Measurements from ENCODE around the gene ZP3.

ZP3 gene

DNA sequence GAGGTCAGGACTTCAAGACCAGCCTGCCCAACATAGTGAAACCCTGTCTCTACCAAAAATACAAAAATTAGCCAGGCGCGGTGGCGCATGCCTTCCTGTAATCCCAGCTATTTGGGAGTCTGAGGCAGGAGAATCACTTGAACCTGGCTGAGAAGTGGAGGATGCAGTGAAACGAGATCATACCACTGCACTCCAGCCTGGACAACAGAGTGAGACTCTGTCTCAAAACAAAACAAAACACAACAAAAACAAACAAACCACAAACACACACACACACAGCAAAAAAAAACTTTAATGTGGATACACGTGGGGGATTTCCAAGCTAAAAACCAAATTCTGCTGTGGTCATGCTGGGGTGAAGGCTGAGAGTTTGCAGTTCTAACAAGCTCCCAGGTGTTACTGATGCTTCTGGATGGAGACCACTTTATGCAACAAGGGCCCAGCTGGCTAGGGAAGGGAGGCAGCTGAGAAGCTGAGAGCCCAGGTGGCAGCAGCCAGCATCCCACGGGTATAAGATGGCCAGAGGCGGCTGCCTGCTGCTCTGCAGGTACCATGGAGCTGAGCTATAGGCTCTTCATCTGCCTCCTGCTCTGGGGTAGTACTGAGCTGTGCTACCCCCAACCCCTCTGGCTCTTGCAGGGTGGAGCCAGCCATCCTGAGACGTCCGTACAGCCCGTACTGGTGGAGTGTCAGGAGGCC is at the start of gene ZP3:
ZP3 (plus strand) TSS at position 538 of the 699 bp plus-strand sequence; CDS start at position 553, 15 bp downstream.
- no peaks in the 10 kb centered on the region for H3K4me1 ChIP-seq (ENCODE audit: insufficient read depth, low read length)
- peak; percentile 16 for DNase-seq
- no peaks in the 10 kb centered on the region for H3K36me3 ChIP-seq (ENCODE audit: insufficient read depth, low read length)
- H4K20me1 ChIP-seq (ENCODE audit: insufficient read depth, low read length), result peaks cover 2% of the 10 kb centered on the region; the same call in 1 of the 2 replicates
- no peak within 1 kb of the TSS for H2AFZ ChIP-seq (ENCODE audit: low read depth, low read length)
- H3K9ac ChIP-seq (ENCODE audit: low read depth, low read length), result no peak within 1 kb of the TSS
- H3K4me2 ChIP-seq (ENCODE audit: insufficient read depth, low read length), result no peak within 1 kb of the TSS
- H3K27me3 ChIP-seq (ENCODE audit: insufficient read depth, low read length, poor library complexity), result peaks cover 7% of the 10 kb centered on the region
- no peaks in the 10 kb centered on the region for H3K9me3 ChIP-seq (ENCODE audit: insufficient read depth, low read length, severe bottlenecking)
- TF ChIP-seq, protein P1, sequence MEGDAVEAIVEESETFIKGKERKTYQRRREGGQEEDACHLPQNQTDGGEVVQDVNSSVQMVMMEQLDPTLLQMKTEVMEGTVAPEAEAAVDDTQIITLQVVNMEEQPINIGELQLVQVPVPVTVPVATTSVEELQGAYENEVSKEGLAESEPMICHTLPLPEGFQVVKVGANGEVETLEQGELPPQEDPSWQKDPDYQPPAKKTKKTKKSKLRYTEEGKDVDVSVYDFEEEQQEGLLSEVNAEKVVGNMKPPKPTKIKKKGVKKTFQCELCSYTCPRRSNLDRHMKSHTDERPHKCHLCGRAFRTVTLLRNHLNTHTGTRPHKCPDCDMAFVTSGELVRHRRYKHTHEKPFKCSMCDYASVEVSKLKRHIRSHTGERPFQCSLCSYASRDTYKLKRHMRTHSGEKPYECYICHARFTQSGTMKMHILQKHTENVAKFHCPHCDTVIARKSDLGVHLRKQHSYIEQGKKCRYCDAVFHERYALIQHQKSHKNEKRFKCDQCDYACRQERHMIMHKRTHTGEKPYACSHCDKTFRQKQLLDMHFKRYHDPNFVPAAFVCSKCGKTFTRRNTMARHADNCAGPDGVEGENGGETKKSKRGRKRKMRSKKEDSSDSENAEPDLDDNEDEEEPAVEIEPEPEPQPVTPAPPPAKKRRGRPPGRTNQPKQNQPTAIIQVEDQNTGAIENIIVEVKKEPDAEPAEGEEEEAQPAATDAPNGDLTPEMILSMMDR (IDR thresholded peaks at IDR 0.05; ENCODE audit: borderline replicate concordance, extremely low read depth, low read length, poor library complexity, severe bottlenecking), result no peak
- no peak for TF ChIP-seq EZH2 (IDR thresholded peaks at IDR 0.05; ENCODE audit: borderline replicate concordance, low read depth, low read length, severe bottlenecking)
- no peak within 1 kb of the TSS for H3K4me3 ChIP-seq (ENCODE audit: low read depth in 1 of 2, low read length in 2 of 2)
- ATAC-seq (ENCODE audit: insufficient read depth, low read depth), result peak; percentile 50
- no peak within 1 kb of the TSS for H3K27ac ChIP-seq (ENCODE audit: low read length)
- H3K79me2 ChIP-seq (ENCODE audit: insufficient read depth, low read length), result no peaks in the 10 kb centered on the region

DNA sequence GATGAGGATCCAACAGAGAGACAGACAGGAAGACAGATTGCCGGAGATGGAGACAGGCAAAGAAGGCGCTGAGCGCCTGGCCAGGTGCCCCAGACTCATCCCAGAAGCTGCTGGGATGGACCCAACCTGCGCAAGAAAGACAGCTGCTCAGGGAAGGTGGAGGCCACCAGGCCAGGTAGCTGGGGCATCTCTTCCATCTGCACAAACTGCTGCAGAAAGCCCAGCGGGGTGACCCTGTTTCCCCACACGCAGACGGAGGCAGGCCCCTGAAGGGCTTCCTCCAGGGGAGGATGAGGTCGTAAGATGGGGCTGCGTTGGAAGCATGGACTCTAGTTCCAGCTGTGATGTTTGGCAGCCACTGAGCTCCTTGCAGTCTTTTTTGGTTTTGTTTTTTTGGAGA is 49.5 kb upstream of the ZP3 start:
- Histone ChIP-seq H3K4me1 (ENCODE audit: insufficient read depth, low read length) (no peaks in the 10 kb centered on the region), H3K9ac (ENCODE audit: low read depth, low read length) (no peak overlapping the region), H3K27me3 (ENCODE audit: insufficient read depth, low read length, poor library complexity) (no peaks in the 10 kb centered on the region), H3K9me3 (ENCODE audit: insufficient read depth, low read length, severe bottlenecking) (no peaks in the 10 kb centered on the region), H3K36me3 (ENCODE audit: insufficient read depth, low read length) (no peaks in the 10 kb centered on the region), H3K79me2 (ENCODE audit: insufficient read depth, low read length) (no peaks in the 10 kb centered on the region), H4K20me1 (ENCODE audit: insufficient read depth, low read length) (no peaks in the 10 kb centered on the region), H3K27ac (ENCODE audit: low read length) (no peak overlapping the region), H2AFZ (ENCODE audit: low read depth, low read length) (no peak overlapping the region), H3K4me2 (ENCODE audit: insufficient read depth, low read length) (no peak overlapping the region), H3K4me3 (ENCODE audit: low read depth in 1 of 2, low read length in 2 of 2) (no peak overlapping the region)
- no peak for ATAC-seq (ENCODE audit: insufficient read depth, low read depth)
- no peak for TF ChIP-seq EZH2 (IDR thresholded peaks at IDR 0.05; ENCODE audit: borderline replicate concordance, low read depth, low read length, severe bottlenecking)
- TF ChIP-seq, protein P1 (IDR thresholded peaks at IDR 0.05; ENCODE audit: borderline replicate concordance, extremely low read depth, low read length, poor library complexity, severe bottlenecking), result no peak
- no peak for DNase-seq

DNA sequence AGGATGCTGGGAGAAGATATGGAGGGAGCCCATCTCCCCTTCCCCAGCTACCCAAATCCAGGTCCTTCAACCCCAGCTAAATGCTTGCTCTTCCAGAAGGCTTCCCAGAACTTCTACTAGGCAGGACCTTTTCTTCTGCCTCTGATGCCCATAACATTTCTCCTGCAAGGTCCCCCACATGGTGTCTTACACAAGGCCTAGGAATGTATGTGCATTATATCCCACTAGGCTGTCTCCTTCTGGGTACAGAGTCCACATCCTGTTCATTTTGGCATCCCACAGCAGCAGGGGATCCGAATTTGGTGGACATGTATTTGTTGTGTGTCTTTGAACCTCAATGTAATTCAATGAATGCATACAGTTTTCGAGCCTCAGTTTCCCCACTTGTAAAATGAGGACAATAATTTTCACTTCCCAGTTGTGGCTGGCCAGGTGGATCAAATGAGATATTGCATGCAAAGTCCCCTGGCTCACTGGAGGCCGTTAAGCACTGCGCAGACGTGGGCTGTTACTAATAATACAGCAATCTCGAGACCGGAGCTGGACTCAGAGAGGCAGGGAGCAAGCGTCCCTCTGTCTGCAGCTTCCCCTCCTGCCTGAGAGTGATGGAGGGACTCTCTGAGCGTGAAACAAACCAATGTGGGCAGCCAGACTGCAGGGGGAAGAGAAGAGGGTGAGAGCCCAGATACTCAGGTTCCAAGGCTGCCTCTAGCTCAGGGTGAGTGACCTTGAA is 47.4 kb upstream of the ZP3 start:
- Histone ChIP-seq H4K20me1 (ENCODE audit: insufficient read depth, low read length) (no peaks in the 10 kb centered on the region), H2AFZ (ENCODE audit: low read depth, low read length) (no peak overlapping the region), H3K36me3 (ENCODE audit: insufficient read depth, low read length) (no peaks in the 10 kb centered on the region), H3K79me2 (ENCODE audit: insufficient read depth, low read length) (no peaks in the 10 kb centered on the region), H3K4me3 (ENCODE audit: low read depth in 1 of 2, low read length in 2 of 2) (no peak overlapping the region), H3K27ac (ENCODE audit: low read length) (no peak overlapping the region), H3K4me1 (ENCODE audit: insufficient read depth, low read length) (no peaks in the 10 kb centered on the region), H3K4me2 (ENCODE audit: insufficient read depth, low read length) (no peak overlapping the region), H3K27me3 (ENCODE audit: insufficient read depth, low read length, poor library complexity) (no peaks in the 10 kb centered on the region), H3K9ac (ENCODE audit: low read depth, low read length) (no peak overlapping the region), H3K9me3 (ENCODE audit: insufficient read depth, low read length, severe bottlenecking) (no peaks in the 10 kb centered on the region)
- no peak for DNase-seq
- no peak for TF ChIP-seq EZH2 (IDR thresholded peaks at IDR 0.05; ENCODE audit: borderline replicate concordance, low read depth, low read length, severe bottlenecking)
- ATAC-seq (ENCODE audit: insufficient read depth, low read depth), result no peak

DNA sequence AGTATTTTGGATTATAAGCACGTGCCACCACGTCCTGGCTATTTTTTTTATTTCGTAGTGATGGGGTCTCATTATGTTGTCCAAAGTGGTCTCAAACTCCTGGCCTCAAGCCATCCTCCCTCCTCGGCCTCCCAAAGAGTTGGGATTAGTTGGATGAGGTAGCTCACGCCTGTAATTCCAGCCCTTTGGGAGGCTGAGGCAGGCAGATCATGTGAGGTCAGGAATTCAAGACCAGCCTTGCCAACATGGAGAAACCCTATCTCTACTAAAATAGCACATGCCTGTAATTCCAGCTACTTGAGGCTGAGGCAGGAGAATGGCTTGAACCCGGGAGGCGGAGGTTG is 44.2 kb upstream of the ZP3 start:
- Histone ChIP-seq H3K27me3 (ENCODE audit: insufficient read depth, low read length, poor library complexity) (no peaks in the 10 kb centered on the region), H3K9ac (ENCODE audit: low read depth, low read length) (no peak overlapping the region), H2AFZ (ENCODE audit: low read depth, low read length) (no peak overlapping the region), H3K9me3 (ENCODE audit: insufficient read depth, low read length, severe bottlenecking) (no peaks in the 10 kb centered on the region), H4K20me1 (ENCODE audit: insufficient read depth, low read length) (no peaks in the 10 kb centered on the region), H3K27ac (ENCODE audit: low read length) (no peak overlapping the region), H3K4me2 (ENCODE audit: insufficient read depth, low read length) (no peak overlapping the region), H3K79me2 (ENCODE audit: insufficient read depth, low read length) (no peaks in the 10 kb centered on the region), H3K36me3 (ENCODE audit: insufficient read depth, low read length) (no peaks in the 10 kb centered on the region), H3K4me1 (ENCODE audit: insufficient read depth, low read length) (no peaks in the 10 kb centered on the region), H3K4me3 (ENCODE audit: low read depth in 1 of 2, low read length in 2 of 2) (no peak overlapping the region)
- no peak for DNase-seq
- TF ChIP-seq EZH2 (IDR thresholded peaks at IDR 0.05; ENCODE audit: borderline replicate concordance, low read depth, low read length, severe bottlenecking), result no peak
- TF ChIP-seq, protein P1 (IDR thresholded peaks at IDR 0.05; ENCODE audit: borderline replicate concordance, extremely low read depth, low read length, poor library complexity, severe bottlenecking), result no peak
- no peak for ATAC-seq (ENCODE audit: insufficient read depth, low read depth)
